IgD-negative memory B cell (primary cell): ENCODE measurements around the gene ARHGEF28. TPM values are rescaled to one million over a fixed set of nuclear protein-coding genes. Genes with fewer than 3 reads are reported as not detected.

ENCODE experiments used
- H3K27ac Mint-ChIP-seq, 3 donors: one replicate each; pipeline ENCODE4 v1.8.0; 2020 to 2022; ENCODE audit warnings: mild to moderate bottlenecking in 3 of 3, mixed read lengths in 3 of 3, moderate library complexity in 1 of 3
- H3K27me3 Mint-ChIP-seq: one replicate; pipeline ENCODE4 v1.8.0; 2021; ENCODE audit warnings: mixed read lengths
- H3K36me3 Mint-ChIP-seq: one replicate; pipeline ENCODE4 v1.8.0; 2020; ENCODE audit warnings: mild to moderate bottlenecking, mixed read lengths
- H3K4me1 Mint-ChIP-seq, 3 donors: one replicate each; pipeline ENCODE4 v1.8.0; 2020 to 2022; ENCODE audit warnings: mixed read lengths in 3 of 3, mild to moderate bottlenecking in 1 of 3
- H3K4me3 Mint-ChIP-seq, 4 donors: one replicate each; pipeline ENCODE4 v1.8.0; 2020 to 2022; ENCODE audit warnings: mild to moderate bottlenecking in 4 of 4, mixed read lengths in 4 of 4, moderate library complexity in 3 of 4
- H3K9me3 Mint-ChIP-seq, 3 donors: one replicate each; pipeline ENCODE4 v1.8.0; 2020 to 2021; ENCODE audit warnings: mixed read lengths in 3 of 3, mild to moderate bottlenecking in 1 of 3
- polyA plus RNA-seq: library from polyadenylated mRNA; unstranded; fragments of 300-500 nt; fragmentation: Illumina TruSeq; gene quantifications from one replicate; pipeline ENCODE4 v1.2.3, GENCODE V29; 2021

The ARHGEF28 gene
- polyA plus RNA-seq, 1 donor from 2014 or later: not detected

DNA sequence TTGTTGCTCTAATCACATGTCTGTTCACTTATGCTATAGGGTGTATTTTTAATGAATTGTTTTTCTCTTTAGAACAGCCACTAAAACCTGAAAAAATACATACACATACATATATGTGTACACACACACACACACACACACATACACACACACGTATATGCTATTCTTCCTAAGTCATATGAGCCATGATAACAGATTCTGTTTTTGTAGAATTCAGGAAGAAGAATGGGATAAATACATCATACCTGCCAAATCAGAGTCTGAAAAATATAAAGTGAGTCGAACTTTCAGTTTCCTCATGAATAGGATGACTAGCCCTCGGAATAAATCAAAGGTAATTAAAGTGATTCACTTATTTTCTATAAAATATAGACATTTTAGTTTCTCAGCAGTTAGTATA, 231.4 kb downstream of the ARHGEF28 start:
- peaks cover 3% of the 10 kb centered on the region for H3K27me3 Mint-ChIP-seq

GRCh38 chr5:73858054-73858453, 232.1 kb downstream of the ARHGEF28 start:
- peaks cover 0 to 3% (median 0%) of the 10 kb centered on the region in 3 donors for H3K9me3 Mint-ChIP-seq
- peaks cover 3% of the 10 kb centered on the region for H3K27me3 Mint-ChIP-seq
- H3K27ac Mint-ChIP-seq: no peak overlapping the region
- no peaks in the 10 kb centered on the region for H3K36me3 Mint-ChIP-seq
- peaks cover 0 to 14% (median 7%) of the 10 kb centered on the region in 3 donors for H3K4me1 Mint-ChIP-seq
- H3K4me3 Mint-ChIP-seq: no peak overlapping the region

More for the DNA sequence above, 231.4 kb downstream of the ARHGEF28 start:
- no peak overlapping the region for H3K27ac Mint-ChIP-seq
- peaks cover 0 to 14% (median 7%) of the 10 kb centered on the region in 3 donors for H3K4me1 Mint-ChIP-seq
- H3K36me3 Mint-ChIP-seq: no peaks in the 10 kb centered on the region
- H3K4me3 Mint-ChIP-seq: no peak overlapping the region
- peaks cover 0 to 3% (median 0%) of the 10 kb centered on the region in 3 donors for H3K9me3 Mint-ChIP-seq

DNA sequence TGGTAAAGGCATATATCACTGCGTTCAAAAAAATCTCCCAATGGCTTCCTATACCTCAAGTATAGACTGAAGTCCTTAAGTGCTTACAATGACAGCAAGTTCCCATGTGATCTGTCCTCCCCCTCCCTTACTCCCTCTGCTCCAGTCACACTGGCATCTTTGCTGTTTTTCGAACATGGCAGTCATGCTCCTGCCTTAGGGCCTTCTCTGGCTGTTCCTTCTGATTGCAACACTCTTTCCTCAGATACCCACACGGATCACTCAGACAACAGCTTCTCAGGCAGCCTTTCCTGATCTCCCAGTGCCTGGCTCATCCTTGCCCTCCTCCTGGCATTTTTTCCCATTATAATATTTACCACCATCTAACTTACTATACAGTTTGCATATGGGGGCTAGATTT, 232.8 kb downstream of the ARHGEF28 start:
- H3K27me3 Mint-ChIP-seq: peaks cover 3% of the 10 kb centered on the region
- H3K4me3 Mint-ChIP-seq: no peak overlapping the region
- H3K27ac Mint-ChIP-seq: no peak overlapping the region
- H3K9me3 Mint-ChIP-seq: peaks cover 0 to 3% (median 0%) of the 10 kb centered on the region in 3 donors
- no peaks in the 10 kb centered on the region for H3K36me3 Mint-ChIP-seq
- peaks cover 0 to 14% (median 7%) of the 10 kb centered on the region in 3 donors for H3K4me1 Mint-ChIP-seq

- no peak overlapping the region for H3K27ac Mint-ChIP-seq
- H3K9me3 Mint-ChIP-seq: peaks cover 0 to 3% (median 0%) of the 10 kb centered on the region in 3 donors
- H3K27me3 Mint-ChIP-seq: peaks cover 3% of the 10 kb centered on the region
- no peak overlapping the region for H3K4me3 Mint-ChIP-seq
- H3K4me1 Mint-ChIP-seq: peaks cover 0 to 14% (median 7%) of the 10 kb centered on the region in 3 donors
- no peaks in the 10 kb centered on the region for H3K36me3 Mint-ChIP-seq
These were observed 233.7 kb downstream of the ARHGEF28 start for GRCh38 chr5:73859696-73860095.

GRCh38 chr5:73861313-73861988, 235.5 kb downstream of the ARHGEF28 start:
- Mint-ChIP-seq H3K27ac (no peak overlapping the region), H3K4me3 (no peak overlapping the region), H3K9me3 (peaks cover 0 to 3% (median 0%) of the 10 kb centered on the region in 3 donors), H3K36me3 (no peaks in the 10 kb centered on the region), H3K27me3 (peaks cover 3% of the 10 kb centered on the region), H3K4me1 (peaks cover 0 to 14% (median 7%) of the 10 kb centered on the region in 3 donors)

GRCh38 chr5:73862796-73863195, 236.8 kb downstream of the ARHGEF28 start:
- peaks cover 0 to 3% (median 0%) of the 10 kb centered on the region in 3 donors for H3K9me3 Mint-ChIP-seq
- no peak overlapping the region for H3K4me3 Mint-ChIP-seq
- H3K36me3 Mint-ChIP-seq: no peaks in the 10 kb centered on the region
- peaks cover 0 to 8% (median 7%) of the 10 kb centered on the region in 3 donors for H3K4me1 Mint-ChIP-seq
- H3K27me3 Mint-ChIP-seq: peaks cover 3% of the 10 kb centered on the region
- no peak overlapping the region for H3K27ac Mint-ChIP-seq

DNA sequence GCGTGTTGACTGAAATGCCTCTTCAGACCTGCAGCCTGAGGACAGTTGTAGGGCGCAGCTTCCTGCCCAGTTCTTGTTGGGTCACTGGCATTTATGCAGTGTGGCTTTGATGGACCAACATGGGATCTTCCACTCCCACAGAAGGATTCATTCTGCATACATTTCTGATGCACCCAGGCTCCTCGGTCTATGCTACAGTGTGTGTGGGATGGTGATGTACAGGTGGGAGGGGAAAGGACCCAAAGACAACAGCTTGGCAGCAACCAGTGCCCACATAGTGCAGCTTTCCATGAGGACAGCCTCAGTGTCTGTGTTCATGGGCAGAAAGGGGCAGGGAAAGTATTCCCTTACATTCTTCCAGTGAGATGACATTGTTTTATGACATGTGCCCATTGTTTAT, 237.9 kb downstream of the ARHGEF28 start:
- H3K36me3 Mint-ChIP-seq: no peaks in the 10 kb centered on the region
- peaks cover 0 to 3% (median 0%) of the 10 kb centered on the region in 3 donors for H3K9me3 Mint-ChIP-seq
- H3K4me3 Mint-ChIP-seq: no peak overlapping the region
- peaks cover 0 to 4% (median 3%) of the 10 kb centered on the region in 3 donors for H3K4me1 Mint-ChIP-seq
- H3K27me3 Mint-ChIP-seq: peaks cover 3% of the 10 kb centered on the region
- no peak overlapping the region for H3K27ac Mint-ChIP-seq

GRCh38 chr5:73865315-73865714, 239.3 kb downstream of the ARHGEF28 start:
- peaks cover 0 to 2% (median 0%) of the 10 kb centered on the region in 3 donors for H3K9me3 Mint-ChIP-seq
- no peak overlapping the region for H3K4me3 Mint-ChIP-seq
- H3K36me3 Mint-ChIP-seq: no peaks in the 10 kb centered on the region
- H3K27me3 Mint-ChIP-seq: no peaks in the 10 kb centered on the region
- no peak overlapping the region for H3K27ac Mint-ChIP-seq
- no peaks in the 10 kb centered on the region for H3K4me1 Mint-ChIP-seq

- Mint-ChIP-seq H3K27ac (no peak overlapping the region), H3K4me3 (no peak overlapping the region), H3K27me3 (no peaks in the 10 kb centered on the region), H3K4me1 (no peaks in the 10 kb centered on the region), H3K9me3 (no peaks in the 10 kb centered on the region), H3K36me3 (no peaks in the 10 kb centered on the region)
These were observed 241.6 kb downstream of the ARHGEF28 start for GRCh38 chr5:73867345-73868335.

DNA sequence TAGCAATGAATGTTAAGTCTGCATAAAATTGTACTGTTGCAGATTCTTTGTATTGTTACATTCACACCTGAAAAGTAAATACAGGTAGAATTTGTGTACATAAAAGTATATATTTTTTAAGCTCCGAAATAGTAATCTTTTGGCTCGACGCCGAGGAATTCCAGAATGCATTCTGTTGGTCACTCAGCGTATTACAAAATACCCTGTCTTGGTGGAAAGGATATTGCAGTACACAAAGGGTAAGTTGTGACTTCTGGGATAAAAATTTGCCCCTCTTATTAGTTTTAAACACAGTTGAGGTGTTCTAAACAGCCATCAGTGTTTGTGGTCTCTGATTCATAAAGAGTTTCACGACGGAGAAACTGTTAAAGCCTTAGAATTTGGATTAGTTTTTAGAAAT, 257.6 kb downstream of the ARHGEF28 start:
- Mint-ChIP-seq H3K27ac (no peak overlapping the region), H3K9me3 (no peaks in the 10 kb centered on the region), H3K4me3 (no peak overlapping the region), H3K36me3 (no peaks in the 10 kb centered on the region), H3K4me1 (no peaks in the 10 kb centered on the region), H3K27me3 (peaks cover 6% of the 10 kb centered on the region)

- Mint-ChIP-seq H3K36me3 (no peaks in the 10 kb centered on the region), H3K9me3 (no peaks in the 10 kb centered on the region), H3K4me3 (no peak overlapping the region), H3K27ac (no peak overlapping the region), H3K27me3 (peaks cover 9% of the 10 kb centered on the region), H3K4me1 (no peaks in the 10 kb centered on the region)
These were observed 261.7 kb downstream of the ARHGEF28 start for GRCh38 chr5:73887688-73888087.

DNA sequence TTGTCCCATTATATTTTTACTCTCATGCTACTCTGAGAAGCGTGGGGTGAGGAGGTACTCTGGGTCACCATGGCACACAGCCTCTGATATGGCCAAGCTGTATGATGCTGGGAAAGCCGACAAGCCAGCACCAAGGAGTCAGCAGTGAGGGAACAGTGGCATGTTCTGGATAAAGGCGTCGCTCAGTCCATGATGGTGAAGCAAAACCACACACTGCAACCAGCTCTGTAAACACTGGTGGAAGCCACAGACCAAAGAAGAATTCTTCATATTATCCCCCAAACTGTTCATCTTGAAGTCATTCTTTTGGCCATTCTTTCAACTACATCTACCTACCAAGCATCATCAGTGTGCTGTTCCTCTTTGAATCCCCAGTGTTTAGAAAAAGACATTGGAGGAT, 264.6 kb downstream of the ARHGEF28 start:
- peaks cover 11% of the 10 kb centered on the region for H3K27me3 Mint-ChIP-seq
- no peaks in the 10 kb centered on the region for H3K9me3 Mint-ChIP-seq
- H3K4me3 Mint-ChIP-seq: no peak overlapping the region
- no peak overlapping the region for H3K27ac Mint-ChIP-seq
- H3K36me3 Mint-ChIP-seq: no peaks in the 10 kb centered on the region
- no peaks in the 10 kb centered on the region for H3K4me1 Mint-ChIP-seq

DNA sequence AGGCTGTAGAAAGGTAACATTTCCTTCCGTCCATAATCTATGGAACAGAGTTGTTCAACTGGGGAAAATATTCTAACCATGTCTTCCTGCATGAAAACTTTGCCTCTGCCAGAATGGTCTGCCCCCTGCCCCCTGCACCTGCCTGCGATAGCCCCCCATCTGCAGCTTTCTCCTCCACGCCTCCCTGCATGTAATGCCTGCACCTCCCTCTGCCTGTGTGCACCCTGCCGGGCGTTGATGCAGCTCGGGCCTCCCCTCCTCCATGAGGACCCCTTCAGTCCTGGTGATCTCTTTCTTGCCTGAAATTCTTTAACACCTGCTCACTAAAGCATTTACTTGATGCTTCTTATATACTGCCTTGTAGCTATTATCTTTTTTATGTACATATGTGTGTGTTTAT, 266.2 kb downstream of the ARHGEF28 start:
- Mint-ChIP-seq H3K27me3 (peaks cover 15% of the 10 kb centered on the region), H3K9me3 (no peaks in the 10 kb centered on the region), H3K4me1 (no peaks in the 10 kb centered on the region), H3K27ac (no peak overlapping the region), H3K4me3 (no peak overlapping the region), H3K36me3 (peaks cover 2% of the 10 kb centered on the region)

DNA sequence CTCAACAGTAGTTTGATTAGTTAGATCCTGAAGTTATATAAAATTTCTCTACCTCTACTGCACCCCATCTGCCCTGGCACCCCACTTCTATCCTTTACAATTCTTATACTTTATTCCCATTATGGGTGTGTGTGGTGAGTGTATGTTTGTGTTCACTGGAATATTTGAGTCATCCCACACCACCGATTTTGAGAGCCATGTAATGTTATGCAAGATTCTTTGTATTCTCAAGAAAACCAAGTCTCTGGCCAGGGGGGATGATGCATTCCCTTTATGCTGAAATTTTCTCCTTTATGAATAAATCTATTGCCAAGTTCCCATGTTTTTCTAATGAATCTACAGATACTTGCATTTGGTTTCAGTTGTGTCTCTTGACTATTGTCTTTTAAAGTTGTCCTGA, 266.8 kb downstream of the ARHGEF28 start:
- Mint-ChIP-seq H3K27me3 (peaks cover 18% of the 10 kb centered on the region), H3K9me3 (no peaks in the 10 kb centered on the region), H3K27ac (no peak overlapping the region), H3K36me3 (peaks cover 2% of the 10 kb centered on the region), H3K4me1 (no peaks in the 10 kb centered on the region), H3K4me3 (no peak overlapping the region)

- no peaks in the 10 kb centered on the region for H3K9me3 Mint-ChIP-seq
- peaks cover 19% of the 10 kb centered on the region for H3K27me3 Mint-ChIP-seq
- no peaks in the 10 kb centered on the region for H3K4me1 Mint-ChIP-seq
- no peak overlapping the region for H3K27ac Mint-ChIP-seq
- no peak overlapping the region for H3K4me3 Mint-ChIP-seq
- H3K36me3 Mint-ChIP-seq: peaks cover 2% of the 10 kb centered on the region
These were observed 267.8 kb downstream of the ARHGEF28 start for GRCh38 chr5:73893813-73894212.
